Karpas-422 (cell line): ENCODE measurements around the gene AGRP. TPM values are rescaled to one million over a fixed set of nuclear protein-coding genes. Genes with fewer than 3 reads are reported as not detected.
A peak's percentile ranks its signal among the peaks of the same experiment; 100 is the strongest.
"Not testable (repeated sequence)": the region's sequence is repeated elsewhere in the genome, so short reads cannot be mapped to it uniquely, and the experiment has no call there.

Source experiments
- DNase-seq: peaks from one replicate; pipeline ENCODE4 v3.0.0-alpha.2; 2015
- H2AFZ ChIP-seq: fragments of 200-600 bp; sonication (generic); 2 replicates; pipeline ENCODE4 v1.6.1; 2014; ENCODE audit warnings: antibody characterized with exemption, low read length, mixed read lengths
- H3K27ac ChIP-seq: fragments of 200-600 bp; sonication (generic); 2 replicates; pipeline ENCODE4 v1.5.1; 2014; ENCODE audit warnings: mild to moderate bottlenecking, low read length, moderate library complexity
- H3K27me3 ChIP-seq: fragments of 200-600 bp; sonication (generic); 2 replicates; pipeline ENCODE4 v1.6.1; 2014; ENCODE audit warnings: low read length, mixed read lengths
- H3K36me3 ChIP-seq: fragments of 200-600 bp; sonication (generic); 2 replicates; pipeline ENCODE4 v1.6.1; 2014; ENCODE audit warnings: low read length, mixed read lengths; ENCODE audit not compliant: insufficient read depth
- H3K4me1 ChIP-seq: fragments of 200-600 bp; sonication (generic); 2 replicates; pipeline ENCODE4 v1.6.1; 2014; ENCODE audit warnings: mild to moderate bottlenecking, low read length, mixed read lengths
- H3K4me2 ChIP-seq: fragments of 200-600 bp; sonication (generic); 2 replicates; pipeline ENCODE4 v1.6.1; 2014; ENCODE audit warnings: low read length, low read depth, mild to moderate bottlenecking; ENCODE audit not compliant: poor library complexity, severe bottlenecking
- H3K4me3 ChIP-seq: fragments of 200-600 bp; sonication (generic); 2 replicates; pipeline ENCODE4 v1.5.1; 2014; ENCODE audit warnings: mild to moderate bottlenecking, antibody characterized with exemption, low read length, mixed read lengths
- H3K79me2 ChIP-seq: fragments of 200-600 bp; sonication (generic); 2 replicates; pipeline ENCODE4 v1.6.1; 2014; ENCODE audit warnings: mild to moderate bottlenecking, low read length, mixed read lengths
- H3K9ac ChIP-seq: fragments of 200-600 bp; sonication (generic); 2 replicates; pipeline ENCODE4 v1.6.0; 2014; ENCODE audit warnings: low read length
- H3K9me2 ChIP-seq: fragments of 200-600 bp; sonication (generic), shearing (Covaris generic); replicated peaks from 2 replicates; pipeline ENCODE4 v1.6.0; 2014; ENCODE audit warnings: mild to moderate bottlenecking, low read length, moderate library complexity; ENCODE audit not compliant: insufficient read depth
- H3K9me3 ChIP-seq: fragments of 300-700, 200-600 bp; sonication (generic); 2 replicates; pipeline ENCODE4 v1.6.1; 2014; ENCODE audit warnings: low read length, mixed read lengths
- H4K20me1 ChIP-seq: fragments of 200-600 bp; sonication (generic); 2 replicates; pipeline ENCODE4 v1.6.1; 2014; ENCODE audit warnings: mild to moderate bottlenecking, antibody characterized with exemption, low read length, low read depth; ENCODE audit not compliant: insufficient read depth
- total RNA-seq: library from RNA; depleted of rRNA; stranded (reverse); fragments of >200 nt; shearing (Covaris generic); gene quantifications from 2 replicates; pipeline ENCODE4 v1.2.3, GENCODE V29; 2014; ENCODE audit warnings: low replicate concordance

Gene AGRP
- total RNA-seq, 1 experiment from 2014 or later: not detected

DNA sequence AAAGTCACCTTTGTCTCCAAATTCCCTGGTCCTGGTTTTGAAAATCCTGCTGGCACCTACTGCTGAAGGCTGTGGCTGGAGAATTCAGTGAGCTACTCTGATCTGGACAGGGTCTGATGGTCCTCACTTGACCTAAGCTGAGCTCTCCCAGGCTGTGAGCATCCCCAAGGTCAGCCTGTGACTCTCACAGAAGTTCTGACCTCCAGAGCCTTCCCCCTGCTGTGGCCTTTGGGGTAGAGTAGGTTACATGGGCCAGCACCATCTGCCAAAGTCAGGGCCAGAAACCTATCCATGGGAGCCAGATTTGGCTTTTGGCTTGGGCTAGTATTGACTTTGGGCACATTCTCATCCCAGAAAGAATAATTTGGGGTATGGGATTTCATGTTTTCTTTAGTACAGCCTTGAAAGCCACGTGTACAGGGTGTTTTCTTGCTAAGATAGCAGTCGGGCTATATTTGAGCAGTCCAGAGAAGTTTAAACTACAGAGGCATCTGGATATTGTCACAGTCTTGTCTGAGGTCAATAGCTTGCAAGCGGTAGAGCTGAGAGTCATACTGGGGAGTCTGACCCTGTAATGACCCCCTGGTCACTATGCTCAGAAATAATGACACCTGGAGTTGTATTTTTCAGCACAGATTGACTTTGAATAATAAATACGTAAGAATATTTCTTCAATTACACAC is 6.2 kb upstream of the AGRP start:
- peak overlapping the region; percentile 55 for H3K4me2 ChIP-seq
- H3K9me2 ChIP-seq: no peaks in the 10 kb centered on the region
- H3K27ac ChIP-seq: peak overlapping the region; percentile 91
- H3K9me3 ChIP-seq: no peaks in the 10 kb centered on the region
- H3K4me1 ChIP-seq: peaks cover 54% of the 10 kb centered on the region
- peak; percentile 62 for DNase-seq
- H2AFZ ChIP-seq: no peak overlapping the region
- H3K36me3 ChIP-seq: no peaks in the 10 kb centered on the region
- H3K27me3 ChIP-seq: no peaks in the 10 kb centered on the region
- no peaks in the 10 kb centered on the region for H4K20me1 ChIP-seq
- no peaks in the 10 kb centered on the region for H3K79me2 ChIP-seq
- H3K4me3 ChIP-seq: peak overlapping the region; percentile 31; the same call in 1 of the 2 replicates
- H3K9ac ChIP-seq: peak overlapping the region; percentile 58

DNA sequence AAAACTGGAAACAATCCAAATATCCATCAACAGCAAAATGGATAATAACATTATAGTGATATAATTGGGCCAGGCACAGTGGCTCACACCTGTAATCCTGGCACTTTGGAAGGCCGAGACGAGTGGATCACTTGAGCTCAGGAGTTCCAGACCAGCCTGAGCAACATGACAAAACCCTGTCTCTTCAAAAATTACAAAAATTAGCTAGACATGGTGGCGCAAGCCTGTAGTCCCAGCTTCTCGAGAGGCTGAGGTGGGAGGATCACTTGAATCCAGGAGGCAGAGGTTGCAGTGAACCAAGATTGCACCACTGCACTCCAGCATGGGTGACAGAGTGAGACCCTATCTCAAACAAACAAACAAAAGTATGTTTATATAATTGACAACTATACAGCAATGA is 4.2 kb upstream of the AGRP start:
- not testable (repeated sequence) for H4K20me1 ChIP-seq, H3K79me2 ChIP-seq, H3K36me3 ChIP-seq, H3K9me2 ChIP-seq, H2AFZ ChIP-seq, H3K9me3 ChIP-seq, H3K4me3 ChIP-seq, H3K27me3 ChIP-seq, H3K9ac ChIP-seq
- H3K4me2 ChIP-seq: peak overlapping the region; percentile 55
- DNase-seq: peak; percentile 35
- H3K27ac ChIP-seq: peak overlapping the region; percentile 91
- H3K4me1 ChIP-seq: peaks cover 69% of the 10 kb centered on the region

- H3K4me2 ChIP-seq: no peak overlapping the region
- peaks cover 16% of the 10 kb centered on the region for H3K79me2 ChIP-seq
- peaks cover 75% of the 10 kb centered on the region for H3K4me1 ChIP-seq
- H4K20me1 ChIP-seq: no peaks in the 10 kb centered on the region
- no peaks in the 10 kb centered on the region for H3K27me3 ChIP-seq
- no peaks in the 10 kb centered on the region for H3K36me3 ChIP-seq
- no peak overlapping the region for H3K9ac ChIP-seq
- H3K9me2 ChIP-seq: no peaks in the 10 kb centered on the region
- no peak overlapping the region for H3K4me3 ChIP-seq
- DNase-seq: peak; percentile 36
- H2AFZ ChIP-seq: no peak overlapping the region
- H3K27ac ChIP-seq: 0 out of 2 replicates have a peak overlapping the region, but pooled peaks have one; percentile 20
- H3K9me3 ChIP-seq: no peaks in the 10 kb centered on the region
Measured at GRCh38 chr16:67486805-67487204, 3.5 kb upstream of the AGRP start.

DNA sequence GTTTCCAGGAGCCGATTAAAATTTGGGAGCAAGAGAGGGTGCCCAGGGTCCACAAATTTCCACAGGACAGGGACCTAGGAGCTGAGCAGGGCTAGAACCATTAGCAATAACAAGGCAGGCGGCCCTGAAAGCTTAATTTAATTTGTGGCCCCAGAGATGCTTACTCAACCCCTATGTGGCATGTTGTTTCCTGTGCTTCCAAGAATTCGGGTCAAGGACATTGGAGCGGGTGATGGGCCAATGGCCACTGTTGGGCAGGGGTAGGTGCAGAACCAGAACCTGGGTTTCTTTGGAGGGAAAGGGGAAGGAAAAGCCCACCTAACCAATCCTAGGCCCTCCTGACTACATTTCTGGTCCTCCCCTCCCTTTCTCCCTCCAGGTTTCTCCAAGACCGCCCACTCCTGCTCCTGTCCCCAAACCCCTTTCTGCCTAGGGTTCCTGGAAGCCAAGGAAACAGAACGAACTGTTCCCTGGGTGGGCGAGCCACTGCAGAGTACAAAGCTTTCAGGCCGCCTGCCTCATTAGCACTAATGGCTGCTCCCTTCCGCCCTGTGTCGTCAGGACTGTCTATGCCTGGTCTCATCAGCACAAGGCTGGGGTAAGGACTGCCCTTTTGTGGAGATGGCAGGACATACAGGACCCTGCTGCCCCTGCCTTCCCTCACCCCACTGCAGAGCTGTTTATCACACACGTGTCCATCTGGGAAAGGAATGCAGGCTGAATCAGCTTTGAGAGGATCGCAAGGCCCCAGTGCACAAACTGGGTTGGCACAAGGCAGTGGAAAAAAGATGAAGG is 581 bp upstream of the AGRP start:
- H4K20me1 ChIP-seq: no peaks in the 10 kb centered on the region
- DNase-seq: no peak
- no peaks in the 10 kb centered on the region for H3K9me3 ChIP-seq
- H3K4me1 ChIP-seq: peaks cover 69% of the 10 kb centered on the region
- H3K4me3 ChIP-seq: no peak overlapping the region
- H3K27ac ChIP-seq: 0 out of 2 replicates have a peak overlapping the region, but pooled peaks have one; percentile 30
- H3K4me2 ChIP-seq: peak overlapping the region; percentile 92
- H3K79me2 ChIP-seq: peaks cover 31% of the 10 kb centered on the region
- H3K36me3 ChIP-seq: no peaks in the 10 kb centered on the region
- peak overlapping the region; percentile 97; the same call in 1 of the 2 replicates for H3K9ac ChIP-seq
- no peaks in the 10 kb centered on the region for H3K9me2 ChIP-seq
- H3K27me3 ChIP-seq: no peaks in the 10 kb centered on the region
- H2AFZ ChIP-seq: no peak overlapping the region

GRCh38 chr16:67482233-67482924 is 968 bp downstream of the AGRP start:
- no peak for DNase-seq
- Histone ChIP-seq H4K20me1 (no peaks in the 10 kb centered on the region), H3K27me3 (no peaks in the 10 kb centered on the region), H3K9ac (peak overlapping the region; percentile 97), H3K4me3 (peak overlapping the region; percentile 96), H3K27ac (peak overlapping the region; percentile 92; the same call in 1 of the 2 replicates), H3K4me2 (peak overlapping the region; percentile 92), H3K9me3 (no peaks in the 10 kb centered on the region), H3K9me2 (no peaks in the 10 kb centered on the region), H3K79me2 (peaks cover 44% of the 10 kb centered on the region), H2AFZ (no peak overlapping the region), H3K36me3 (no peaks in the 10 kb centered on the region), H3K4me1 (peaks cover 54% of the 10 kb centered on the region)

GRCh38 chr16:67481561-67482232 is 1.6 kb downstream of the AGRP start:
- Histone ChIP-seq H3K4me3 (peak overlapping the region; percentile 96), H3K79me2 (peaks cover 50% of the 10 kb centered on the region), H3K9me2 (no peaks in the 10 kb centered on the region), H3K27me3 (no peaks in the 10 kb centered on the region), H3K36me3 (no peaks in the 10 kb centered on the region), H3K4me2 (peak overlapping the region; percentile 92), H2AFZ (0 out of 2 replicates have a peak overlapping the region, but pooled peaks have one; percentile 91), H3K4me1 (peaks cover 48% of the 10 kb centered on the region), H3K27ac (peak overlapping the region; percentile 92), H3K9me3 (no peaks in the 10 kb centered on the region), H4K20me1 (no peaks in the 10 kb centered on the region), H3K9ac (peak overlapping the region; percentile 97)
- peak; percentile 79 for DNase-seq

GRCh38 chr16:67480833-67481560 is 2.4 kb downstream of the AGRP start, which contains the start of gene ATP6V0D1:
Gene ATP6V0D1, minus strand, starts transcription at chr16:67481157. Its CDS starts 71 bp downstream, at chr16:67481086.
- peaks cover 44% of the 10 kb centered on the region for H3K4me1 ChIP-seq

More at GRCh38 chr16:67480833-67481560, 2.4 kb downstream of the AGRP start, which contains the start of gene ATP6V0D1:
- Histone ChIP-seq H3K9me2 (no peaks in the 10 kb centered on the region), H3K27me3 (no peaks in the 10 kb centered on the region), H3K4me3 (peak within 1 kb of the TSS; percentile 96), H3K4me2 (peak within 1 kb of the TSS; percentile 99), H3K79me2 (peaks cover 57% of the 10 kb centered on the region), H3K27ac (peak within 1 kb of the TSS; percentile 92), H4K20me1 (no peaks in the 10 kb centered on the region), H2AFZ (peak within 1 kb of the TSS; percentile 91), H3K9ac (peak within 1 kb of the TSS; percentile 97), H3K36me3 (no peaks in the 10 kb centered on the region), H3K9me3 (no peaks in the 10 kb centered on the region)
- DNase-seq: peak; percentile 100
